ENCODE data around the gene TAGLN2. TPM values are rescaled to one million over a fixed set of nuclear protein-coding genes. Genes with fewer than 3 reads are reported as not detected.

The TAGLN2 gene
- total and polyA plus RNA-seq, 9 of the 15 experiments (the other 6 are each of a cell fraction or from before 2014, with no cell fraction given) = 192 to 683 (median 455) TPM

GRCh38 chr1:159906960-159907359, 18.3 kb downstream of the TAGLN2 start:
- POLR2A ChIA-PET = interaction anchor here (1.2 to 1.3 kb wide), 2 partner anchors 9 to 16 kb away, joined by 4 to 5 read pairs; no protein-coding TSS in a partner anchor
- in situ Hi-C loops (cut with MboI) (no loop called here), intact Hi-C loops (cut with micrococcal nuclease) (no loop called here)
- Histone ChIP-seq H3K36me3 (ENCODE audit: control insufficient read depth, insufficient read depth, low read length) (no peaks in the 10 kb centered on the region), H3K4me1 (replicated peaks in 1 of 2; ENCODE audit: control insufficient read depth in 2 of 2, insufficient read depth in 2 of 2, low read length in 2 of 2) (peaks cover 16 to 45% of the 10 kb centered on the region in 2 experiments), H3K9me1 (ENCODE audit: control insufficient read depth, insufficient read depth, low read length) (no peaks in the 10 kb centered on the region), H3K27me3 (ENCODE audit: control insufficient read depth in 2 of 2, insufficient read depth in 2 of 2, low read length in 2 of 2) (no peaks in the 10 kb centered on the region), H3K4me2 (ENCODE audit: insufficient read depth, low read length) (no peak overlapping the region), H4K20me1 (replicated peaks; ENCODE audit: control insufficient read depth, insufficient read depth, low read length) (no peaks in the 10 kb centered on the region), H3K79me2 (ENCODE audit: control insufficient read depth, insufficient read depth, low read length) (no peaks in the 10 kb centered on the region), H3K9me3 (replicated peaks; ENCODE audit: control insufficient read depth, insufficient read depth, low read depth, low read length) (no peaks in the 10 kb centered on the region), H3K4me3 (no peak overlapping the region), H3K27ac (ENCODE audit: extremely low read depth, low read depth, low read length) (no peak overlapping the region), H3K9ac (ENCODE audit: insufficient read depth in 1 of 2, low read depth in 2 of 2, low read length in 2 of 2) (no peak overlapping the region), H2AFZ (ENCODE audit: low read depth, low read length) (no peak overlapping the region)
- TF ChIP-seq L3MBTL2 (IDR thresholded peaks at IDR 0.05) = no peak
- TF ChIP-seq XRCC5 (IDR thresholded peaks at IDR 0.05; ENCODE audit: low read depth, low read length) = no peak
- TF ChIP-seq ETS2 (tag; IDR thresholded peaks at IDR 0.05; ENCODE audit: borderline replicate concordance, poor library complexity, severe bottlenecking) = no peak
- no peak for TF ChIP-seq RCOR1 (IDR thresholded peaks at IDR 0.05; ENCODE audit: borderline replicate concordance in 1 of 2, low read depth in 2 of 2, low read length in 2 of 2)
- no peak for TF ChIP-seq KDM5B (IDR thresholded peaks at IDR 0.05; ENCODE audit: insufficient replicate concordance, low read depth, low read length)
- no peak for TF ChIP-seq DEAF1 (CRISPR knock-in tag; IDR thresholded peaks at IDR 0.05)
- no peak for TF ChIP-seq GABPB2 (CRISPR knock-in tag; conservative IDR thresholded peaks at IDR 0.05)
- TF ChIP-seq, protein P1, sequence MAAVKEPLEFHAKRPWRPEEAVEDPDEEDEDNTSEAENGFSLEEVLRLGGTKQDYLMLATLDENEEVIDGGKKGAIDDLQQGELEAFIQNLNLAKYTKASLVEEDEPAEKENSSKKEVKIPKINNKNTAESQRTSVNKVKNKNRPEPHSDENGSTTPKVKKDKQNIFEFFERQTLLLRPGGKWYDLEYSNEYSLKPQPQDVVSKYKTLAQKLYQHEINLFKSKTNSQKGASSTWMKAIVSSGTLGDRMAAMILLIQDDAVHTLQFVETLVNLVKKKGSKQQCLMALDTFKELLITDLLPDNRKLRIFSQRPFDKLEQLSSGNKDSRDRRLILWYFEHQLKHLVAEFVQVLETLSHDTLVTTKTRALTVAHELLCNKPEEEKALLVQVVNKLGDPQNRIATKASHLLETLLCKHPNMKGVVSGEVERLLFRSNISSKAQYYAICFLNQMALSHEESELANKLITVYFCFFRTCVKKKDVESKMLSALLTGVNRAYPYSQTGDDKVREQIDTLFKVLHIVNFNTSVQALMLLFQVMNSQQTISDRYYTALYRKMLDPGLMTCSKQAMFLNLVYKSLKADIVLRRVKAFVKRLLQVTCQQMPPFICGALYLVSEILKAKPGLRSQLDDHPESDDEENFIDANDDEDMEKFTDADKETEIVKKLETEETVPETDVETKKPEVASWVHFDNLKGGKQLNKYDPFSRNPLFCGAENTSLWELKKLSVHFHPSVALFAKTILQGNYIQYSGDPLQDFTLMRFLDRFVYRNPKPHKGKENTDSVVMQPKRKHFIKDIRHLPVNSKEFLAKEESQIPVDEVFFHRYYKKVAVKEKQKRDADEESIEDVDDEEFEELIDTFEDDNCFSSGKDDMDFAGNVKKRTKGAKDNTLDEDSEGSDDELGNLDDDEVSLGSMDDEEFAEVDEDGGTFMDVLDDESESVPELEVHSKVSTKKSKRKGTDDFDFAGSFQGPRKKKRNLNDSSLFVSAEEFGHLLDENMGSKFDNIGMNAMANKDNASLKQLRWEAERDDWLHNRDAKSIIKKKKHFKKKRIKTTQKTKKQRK (IDR thresholded peaks at IDR 0.05; ENCODE audit: borderline replicate concordance, low read depth, low read length) = no peak
- TF ChIP-seq MTA1 (IDR thresholded peaks at IDR 0.05; ENCODE audit: borderline replicate concordance) = no peak
- no peak for TF ChIP-seq ATF2 (CRISPR knock-in tag; IDR thresholded peaks at IDR 0.05)
- no peak for FAIRE-seq
- no peak for ATAC-seq
- CTCF ChIA-PET (ENCODE audit: low intra/inter-chr PET ratio) = no interaction called here
- no peak for DNase-seq (ENCODE audit: extremely low read depth in 1 of 4, low spot score in 3 of 4)
- WGBS (ENCODE audit: insufficient coverage, low coverage, missing lambda C conversion rate) = 8% methylated on average over 1 of the region's 1 CpG
- BruUV-seq (replicated peaks) = no TSS peak
